OCI-LY7 (cell line): ENCODE measurements around the gene DMRT3. TPM values are rescaled to one million over a fixed set of nuclear protein-coding genes. Genes with fewer than 3 reads are reported as not detected.

Source experiments
- BruUV-seq: library from RNA; stranded (reverse); fragments of 400-500 nt; replicated peaks from 2 replicates; lab custom pipeline; 2021; lab: Mats Ljungman, UMichigan
- CTCF ChIA-PET: fragments of 300-600 bp; sonication (Branson Sonifier 250); formaldehyde crosslinking; loops from one replicate; lab custom pipeline; 2022; ENCODE audit warnings: antibody characterized with exemption; ENCODE audit not compliant: unreplicated experiment; lab: Charles Lee
- POLR2A ChIA-PET: fragments of 300-600 bp; sonication (Branson Sonifier 250); formaldehyde crosslinking; loops from one replicate; lab custom pipeline; 2022; ENCODE audit warnings: antibody characterized with exemption; lab: Charles Lee
- DNase-seq: peaks from one replicate; pipeline ENCODE4 v3.0.0-alpha.2; 2015; ENCODE audit warnings: low spot score
- H2AFZ ChIP-seq: fragments of 200-600 bp; sonication (generic), shearing (Covaris generic); 2 replicates; pipeline ENCODE4 v1.6.1; 2014; ENCODE audit warnings: mild to moderate bottlenecking, antibody characterized with exemption, low read length, moderate library complexity
- H3K27ac ChIP-seq: fragments of 200-600 bp; sonication (generic); 2 replicates; pipeline ENCODE4 v1.5.1; 2014; ENCODE audit warnings: mixed run types, low read depth, mild to moderate bottlenecking, moderate library complexity, low read length, inconsistent platforms; ENCODE audit not compliant: poor library complexity, severe bottlenecking
- H3K36me3 ChIP-seq: fragments of 200-600 bp; sonication (generic); 2 replicates; pipeline ENCODE4 v1.6.1; 2014; ENCODE audit warnings: mild to moderate bottlenecking, antibody characterized with exemption, low read length, moderate library complexity, mixed read lengths; ENCODE audit not compliant: insufficient read depth
- H3K4me1 ChIP-seq: fragments of 200-600 bp; sonication (generic); 2 replicates; pipeline ENCODE4 v1.5.1; 2014; ENCODE audit warnings: mild to moderate bottlenecking, low read length; ENCODE audit not compliant: insufficient read depth, poor library complexity, severe bottlenecking
- H3K4me2 ChIP-seq: fragments of 200-600 bp; sonication (generic); 2 replicates; pipeline ENCODE4 v1.6.1; 2014; ENCODE audit warnings: mild to moderate bottlenecking, low read length
- H3K4me3 ChIP-seq: fragments of 200-600 bp; sonication (generic); 2 replicates; pipeline ENCODE4 v1.5.1; 2014; ENCODE audit warnings: mild to moderate bottlenecking, low read depth, low read length; ENCODE audit not compliant: poor library complexity, severe bottlenecking
- H3K79me2 ChIP-seq: fragments of 200-600 bp; sonication (generic); 2 replicates; pipeline ENCODE4 v1.6.1; 2016; ENCODE audit warnings: low read depth, mild to moderate bottlenecking, low read length, moderate library complexity, mixed read lengths; ENCODE audit not compliant: insufficient read depth
- H3K9me2 ChIP-seq: fragments of 200-600 bp; sonication (generic); 2 replicates; pipeline ENCODE4 v1.6.1; 2016; ENCODE audit warnings: mild to moderate bottlenecking, low read length, mixed read lengths; ENCODE audit not compliant: insufficient read depth
- H3K9me3 ChIP-seq: fragments of 200-600 bp; sonication (generic); 2 replicates; pipeline ENCODE4 v1.6.1; 2014; ENCODE audit warnings: mild to moderate bottlenecking, mixed run types, low read length, mixed read lengths
- H4K20me1 ChIP-seq: fragments of 200-600 bp; sonication (generic); 2 replicates; pipeline ENCODE4 v1.6.1; 2014; ENCODE audit warnings: mild to moderate bottlenecking, antibody characterized with exemption, low read length, moderate library complexity, mixed read lengths; ENCODE audit not compliant: insufficient read depth
- CTCF ChIP-seq: fragments of 200-600 bp; sonication (generic); conservative IDR thresholded peaks from 2 replicates; pipeline ENCODE4 v1.5.1; 2014; ENCODE audit warnings: mild to moderate bottlenecking, antibody characterized with exemption, low read length, moderate library complexity, mixed read lengths
- EZH2phosphoT487 ChIP-seq: fragments of 200-600 bp; sonication (generic); IDR thresholded peaks from 2 replicates; pipeline ENCODE4 v1.6.1; 2018; ENCODE audit warnings: low read depth, borderline replicate concordance, mild to moderate bottlenecking, mixed run types, antibody characterized with exemption, low read length, moderate library complexity, mixed read lengths
- intact Hi-C: fragments of 100-400 bp; cut with micrococcal nuclease; formaldehyde crosslinking; loops from one replicate; pipeline ENCODE4 v1.10.0; 2022; ENCODE audit not compliant: unreplicated experiment
- total RNA-seq, 2 experiments: library from RNA; depleted of rRNA in 1 of 2; stranded (reverse); fragments of >200 nt in 1 of 2; shearing (Covaris generic) in 1 of 2; gene quantifications; 2 replicates each; pipeline ENCODE4 v1.2.3, GENCODE V29; 2014 to 2022

Gene DMRT3
- total RNA-seq, 2 experiments from 2014 or later: not detected

- H2AFZ ChIP-seq: no peak overlapping the region
- no peaks in the 10 kb centered on the region for H3K36me3 ChIP-seq
- intact Hi-C loops: no loop called here
- ChIA-PET CTCF (no interaction called here), POLR2A (interaction anchor here (1.0 to 1.4 kb wide), 2 partner anchors 14 to 24 kb away, joined by 3 to 4 read pairs; no protein-coding TSS in a partner anchor)
- no peaks in the 10 kb centered on the region for H3K4me1 ChIP-seq
- DNase-seq: no peak
- no TSS peak for BruUV-seq
- H3K79me2 ChIP-seq: no peaks in the 10 kb centered on the region
- H3K4me3 ChIP-seq: no peak overlapping the region
- H3K27ac ChIP-seq: no peak overlapping the region
- no peak overlapping the region for H3K4me2 ChIP-seq
- no peaks in the 10 kb centered on the region for H3K9me3 ChIP-seq
- TF ChIP-seq EZH2phosphoT487: no peak
- no peak for TF ChIP-seq CTCF
- H4K20me1 ChIP-seq: no peaks in the 10 kb centered on the region
- H3K9me2 ChIP-seq: no peaks in the 10 kb centered on the region
Observed at GRCh38 chr9:979983-980382, 3.5 kb downstream of the DMRT3 start.

- Histone ChIP-seq H3K4me2 (no peak overlapping the region), H4K20me1 (no peaks in the 10 kb centered on the region), H2AFZ (no peak overlapping the region), H3K4me3 (no peak overlapping the region), H3K36me3 (no peaks in the 10 kb centered on the region), H3K79me2 (no peaks in the 10 kb centered on the region), H3K27ac (no peak overlapping the region), H3K4me1 (no peaks in the 10 kb centered on the region), H3K9me3 (no peaks in the 10 kb centered on the region), H3K9me2 (no peaks in the 10 kb centered on the region)
- POLR2A ChIA-PET: interaction anchor here (0.5 to 1.4 kb wide), 3 partner anchors 14 to 510 kb away, joined by 3 to 4 read pairs (median 4); no protein-coding TSS in a partner anchor
- CTCF ChIA-PET: no interaction called here
- no peak for DNase-seq
- intact Hi-C loops: no loop called here
- no TSS peak for BruUV-seq
- TF ChIP-seq CTCF (no peak), EZH2phosphoT487 (no peak)
Observed at GRCh38 chr9:980640-981039, 4.2 kb downstream of the DMRT3 start.

GRCh38 chr9:981491-981898, 5.0 kb downstream of the DMRT3 start:
- Histone ChIP-seq H3K4me2 (no peak overlapping the region), H4K20me1 (no peaks in the 10 kb centered on the region), H3K4me3 (no peak overlapping the region), H3K9me3 (no peaks in the 10 kb centered on the region), H3K36me3 (no peaks in the 10 kb centered on the region), H3K9me2 (no peaks in the 10 kb centered on the region), H3K27ac (no peak overlapping the region), H3K79me2 (no peaks in the 10 kb centered on the region), H2AFZ (no peak overlapping the region), H3K4me1 (no peaks in the 10 kb centered on the region)
- BruUV-seq: no TSS peak
- CTCF ChIA-PET: no interaction called here
- POLR2A ChIA-PET: no interaction called here
- no peak for DNase-seq
- intact Hi-C loops: no loop called here
- TF ChIP-seq CTCF (no peak), EZH2phosphoT487 (no peak)
